Eye (tissue), 1 donor: ENCODE measurements around the gene DLEU7.
A peak's percentile ranks its signal among the peaks of the same experiment; 100 is the strongest.

Experiments
- DNase-seq: peaks from one replicate; pipeline ENCODE4 v3.0.0-alpha.2; 2015

DLEU7 gene

DNA sequence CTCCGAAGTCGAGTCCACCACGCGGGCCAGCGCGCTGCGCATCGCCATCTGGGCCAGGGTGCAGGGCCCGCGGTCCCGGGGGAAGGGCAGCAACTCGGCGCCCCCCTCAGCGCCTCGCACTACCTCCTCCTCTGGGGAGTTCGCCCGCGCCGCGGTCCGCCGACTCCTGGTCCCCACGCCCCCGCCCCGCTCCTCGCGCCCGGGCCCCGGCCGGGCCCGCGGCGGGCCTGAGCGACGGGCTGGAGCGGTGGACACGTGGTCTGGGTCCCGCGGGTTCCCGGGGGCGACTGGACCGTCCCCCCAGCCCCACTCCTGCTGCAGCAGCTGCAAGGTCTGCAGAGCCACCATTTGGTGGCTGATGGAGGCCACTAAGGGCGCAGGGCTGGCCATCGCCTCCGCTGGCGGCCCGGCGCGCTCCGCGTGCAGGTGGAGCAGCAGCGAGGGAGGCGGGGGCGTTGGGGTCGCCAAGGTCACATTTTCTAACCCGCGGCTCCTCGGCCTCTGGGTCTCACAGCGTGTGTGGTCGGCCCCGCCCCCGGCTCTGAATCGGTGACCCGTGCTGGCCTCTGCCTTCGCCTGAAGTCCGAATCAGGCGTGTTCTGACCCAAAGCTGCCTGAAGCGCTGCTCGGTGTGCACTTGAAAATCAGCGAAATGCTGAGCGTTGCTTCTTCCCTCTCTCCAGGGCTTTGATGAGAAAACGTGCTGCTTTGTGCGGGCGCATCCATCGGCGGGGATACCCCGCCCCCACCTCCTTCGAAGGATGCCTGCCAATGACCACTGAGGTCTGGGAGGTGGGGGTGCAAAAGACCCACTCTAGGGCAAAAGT, at the start of gene DLEU7:
DLEU7 (minus strand) TSS at position 436 of the 827 bp plus-strand sequence; CDS start at position 390, 46 bp downstream.
- peak; percentile 81 for DNase-seq

DNA sequence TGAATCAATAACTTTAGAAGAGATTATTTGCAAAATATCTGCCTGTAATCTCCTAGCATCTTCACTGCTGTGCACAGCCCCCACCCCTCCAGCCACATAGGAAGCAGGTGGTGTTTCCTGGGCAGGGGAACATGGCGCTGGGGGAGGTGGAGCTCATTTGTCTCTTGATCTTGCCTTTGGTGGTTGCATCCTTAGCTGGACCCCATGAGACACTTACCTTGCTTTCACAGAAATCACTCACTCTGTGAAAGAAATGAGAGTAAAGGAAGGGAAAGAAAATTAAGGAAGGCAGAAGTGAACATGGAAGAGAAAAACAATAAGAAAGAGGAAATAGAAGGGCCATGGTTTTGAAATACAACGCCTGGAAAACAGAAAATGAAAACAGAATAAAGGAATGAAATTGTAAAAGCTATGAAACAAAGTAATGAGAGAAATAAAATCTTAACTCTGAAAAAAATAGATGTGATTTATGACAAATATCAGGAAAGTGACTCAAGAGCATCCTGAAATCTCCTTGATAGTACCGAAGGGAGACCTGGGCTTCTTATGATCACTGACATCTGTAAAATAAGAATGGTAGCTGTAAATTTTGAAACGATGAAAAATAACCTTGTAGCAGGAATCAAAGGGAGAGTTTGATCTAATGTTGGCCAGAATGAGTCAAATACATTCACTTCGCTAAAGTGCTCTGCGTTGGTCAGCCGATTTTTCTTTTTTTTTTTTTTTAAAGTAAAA, 48.9 kb upstream of the DLEU7 start:
- no peak for DNase-seq

DNA sequence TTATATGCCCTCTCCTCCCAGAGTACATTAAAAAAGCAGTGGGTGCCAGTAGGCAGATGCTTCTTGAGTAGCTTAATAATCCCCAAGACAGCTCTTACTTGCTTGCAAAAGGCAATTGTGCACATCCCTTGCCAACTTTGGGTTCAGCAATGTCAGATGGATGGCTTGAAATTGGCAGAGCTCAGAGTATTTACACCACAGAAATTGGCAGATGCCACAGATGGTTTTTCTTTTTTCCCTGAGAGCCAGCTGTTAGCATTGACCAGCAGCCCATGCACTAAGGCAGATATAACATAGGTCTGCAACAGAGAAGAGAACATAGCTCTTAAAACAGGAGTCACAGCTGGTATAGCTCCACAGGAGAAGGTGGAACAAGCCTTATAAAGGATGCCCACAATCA, 47.7 kb upstream of the DLEU7 start:
- no peak for DNase-seq

DNA sequence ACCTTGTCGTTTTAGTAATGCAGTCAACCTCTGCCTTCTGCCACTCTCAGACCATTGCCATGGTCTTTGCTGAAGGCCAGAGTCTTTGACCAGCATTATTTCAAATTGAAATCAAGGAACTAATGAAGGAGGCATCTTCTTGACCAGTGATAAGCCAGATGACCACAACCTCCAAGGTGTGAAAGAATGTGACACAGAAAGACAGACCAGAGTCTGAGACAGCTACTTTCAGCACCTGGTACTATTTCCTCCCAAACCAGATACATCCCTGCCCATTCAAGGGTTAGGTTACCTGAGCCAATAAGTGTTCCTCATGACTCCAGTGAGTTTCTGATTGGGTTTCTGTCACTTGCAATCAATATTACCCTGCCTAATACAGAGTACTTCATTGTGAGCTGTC, 45.8 kb upstream of the DLEU7 start:
- DNase-seq = no peak

DNA sequence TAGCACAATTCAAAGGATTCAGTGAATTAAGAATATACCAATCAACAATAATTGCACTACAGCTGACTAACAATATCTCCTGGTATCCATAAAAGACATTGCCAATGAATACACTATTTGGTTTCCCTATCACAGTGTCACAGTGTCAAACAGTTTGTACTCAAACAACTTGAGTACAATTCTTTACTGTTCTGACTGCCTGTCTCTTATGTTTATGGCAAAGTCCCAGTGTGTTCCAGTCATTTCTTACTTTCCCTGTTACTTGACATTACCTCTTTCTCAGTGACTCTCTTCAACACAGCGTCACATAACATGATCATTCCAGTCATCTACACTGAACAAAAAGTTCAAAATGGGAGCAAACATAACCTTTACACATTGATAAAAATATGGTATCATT, 44.9 kb upstream of the DLEU7 start:
- DNase-seq = no peak

DNA sequence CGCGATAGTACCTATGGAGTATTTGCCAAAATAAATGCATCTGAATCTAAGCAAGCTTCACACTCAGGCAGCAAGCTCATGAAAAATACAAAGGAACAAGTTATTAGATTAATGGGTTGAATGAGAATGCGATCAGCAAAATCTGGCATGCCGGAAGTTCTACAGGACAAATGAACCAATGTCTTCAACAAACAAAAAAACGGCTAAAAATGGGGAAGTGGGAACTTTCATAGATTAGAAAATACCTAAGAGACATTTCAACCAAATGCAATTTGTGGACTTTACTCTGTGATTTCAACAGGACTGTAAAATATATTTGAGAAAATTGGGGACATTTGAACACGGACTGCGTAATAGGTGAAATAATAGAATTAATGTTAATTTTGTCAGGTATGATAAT, 43.7 kb upstream of the DLEU7 start:
- DNase-seq = no peak

DNA sequence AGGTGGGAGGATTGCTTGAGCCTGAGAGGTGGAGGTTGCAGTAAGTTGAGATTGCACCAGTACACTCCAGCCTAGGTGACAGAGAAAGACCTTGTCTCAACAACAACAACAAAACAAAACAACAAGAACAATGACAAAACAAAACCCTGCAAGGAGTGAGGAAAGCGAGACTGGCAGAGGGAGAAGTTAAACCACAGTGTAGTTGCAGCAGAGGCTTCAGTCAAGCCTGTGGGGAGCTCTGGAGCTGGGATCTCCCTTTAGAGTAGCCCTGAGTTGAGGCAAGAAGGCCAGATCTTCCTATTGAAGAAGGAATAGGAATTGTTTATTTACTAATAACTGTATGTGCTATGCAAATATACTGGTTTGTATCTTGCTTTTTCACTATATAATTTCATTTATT, 40.8 kb upstream of the DLEU7 start:
- DNase-seq = no peak

DNA sequence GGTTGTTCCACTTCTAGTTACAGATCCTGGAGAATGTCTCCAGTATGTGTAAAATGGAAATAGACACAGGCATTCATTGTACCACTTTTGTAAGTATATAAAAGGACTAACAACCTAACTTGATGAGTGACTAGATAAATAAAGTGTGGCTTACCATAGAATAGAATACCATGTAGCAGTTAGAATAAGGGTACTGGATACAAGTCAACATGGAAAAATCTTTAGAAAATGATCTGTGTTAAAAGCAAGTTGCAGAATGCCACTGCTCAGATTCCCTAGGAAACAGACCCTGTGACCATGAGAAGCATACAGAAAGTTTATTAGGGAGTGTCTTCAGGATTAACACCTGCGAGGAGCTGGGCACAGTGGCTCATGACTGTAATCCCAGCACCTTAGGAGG, 40.2 kb upstream of the DLEU7 start:
- no peak for DNase-seq

DNA sequence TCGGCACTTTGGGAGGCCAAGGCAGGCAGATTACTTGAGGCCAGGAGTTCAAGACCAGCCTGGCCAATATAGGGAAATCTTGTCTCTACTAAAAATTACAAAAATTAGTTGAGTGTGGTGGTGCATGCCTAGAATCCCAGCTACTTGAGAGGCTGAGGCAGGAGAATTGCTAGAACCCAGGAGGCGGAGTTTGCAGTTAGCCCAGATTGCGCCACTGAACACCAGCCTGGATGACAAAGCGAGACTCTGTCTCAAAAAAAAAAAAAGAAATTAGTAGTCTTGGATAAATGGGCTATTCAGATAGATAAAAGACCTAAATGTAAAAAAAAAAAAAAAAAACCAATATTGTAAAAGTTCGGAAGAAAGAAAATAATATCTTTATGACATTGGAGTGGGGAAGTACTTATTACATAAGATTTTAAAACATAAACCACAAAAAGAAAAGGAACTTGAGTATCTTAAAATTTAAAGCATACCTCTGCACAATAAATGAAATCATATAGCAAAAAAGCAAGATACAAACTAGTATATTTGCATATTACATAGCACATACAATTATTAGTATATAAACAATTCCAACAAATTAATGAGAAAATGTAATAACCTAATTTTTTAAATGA, 39.4 kb upstream of the DLEU7 start:
- DNase-seq = no peak

DNA sequence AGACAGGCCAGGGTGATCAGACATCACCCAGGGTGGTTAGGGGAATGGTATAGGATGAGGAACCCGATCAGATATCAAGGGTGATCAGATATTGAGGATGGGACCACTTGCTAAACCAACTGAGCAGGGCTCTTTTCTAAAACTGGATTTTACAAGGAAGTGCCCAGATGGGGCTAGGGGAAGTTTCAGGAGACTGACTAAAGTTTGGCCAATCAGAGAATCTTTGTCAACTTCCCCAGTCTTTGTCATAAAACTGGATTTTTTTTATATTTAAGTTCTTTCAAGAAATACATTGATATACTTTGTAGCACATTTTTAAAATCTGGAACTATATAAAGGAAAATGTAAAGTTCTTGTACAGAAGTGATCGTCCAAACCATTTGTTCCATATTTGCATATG, 30.5 kb upstream of the DLEU7 start:
- no peak for DNase-seq

DNA sequence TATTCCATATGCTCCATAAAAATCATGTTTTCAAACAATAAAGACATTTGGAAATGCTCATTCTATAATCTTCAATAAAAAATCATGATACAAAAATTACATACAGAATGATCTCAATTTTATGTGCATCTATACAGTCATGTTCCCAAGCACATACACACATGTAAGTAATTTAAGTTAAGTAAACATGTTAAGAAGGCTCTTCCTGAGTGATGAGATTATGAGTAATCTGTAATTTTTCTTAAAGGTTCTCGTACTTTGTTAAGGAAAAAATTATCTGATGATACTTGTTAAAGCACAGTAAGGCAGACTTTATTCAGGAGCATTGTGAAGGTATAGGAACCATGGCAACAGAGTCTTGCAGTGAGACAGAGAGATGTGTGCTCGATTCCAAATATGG, 30.0 kb upstream of the DLEU7 start:
- DNase-seq = peak; percentile 18

DNA sequence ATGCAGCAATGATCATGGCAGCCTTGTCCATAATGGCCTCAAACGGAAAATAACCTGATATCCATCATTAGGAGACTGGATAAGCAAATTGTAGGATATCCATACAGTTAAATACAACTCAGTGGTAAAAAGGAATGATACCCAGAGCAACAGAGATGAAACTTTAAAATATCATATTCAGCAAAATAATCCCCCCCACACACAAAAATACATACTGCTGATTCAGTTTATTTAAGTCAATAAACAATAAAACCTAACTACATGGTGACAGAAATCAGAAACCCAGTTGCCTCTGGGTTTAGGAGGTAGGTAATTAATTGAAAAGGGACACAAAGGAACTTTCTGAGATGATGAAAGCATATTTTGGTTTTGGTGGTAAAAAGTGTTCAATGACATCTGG, 27.9 kb upstream of the DLEU7 start:
- no peak for DNase-seq

DNA sequence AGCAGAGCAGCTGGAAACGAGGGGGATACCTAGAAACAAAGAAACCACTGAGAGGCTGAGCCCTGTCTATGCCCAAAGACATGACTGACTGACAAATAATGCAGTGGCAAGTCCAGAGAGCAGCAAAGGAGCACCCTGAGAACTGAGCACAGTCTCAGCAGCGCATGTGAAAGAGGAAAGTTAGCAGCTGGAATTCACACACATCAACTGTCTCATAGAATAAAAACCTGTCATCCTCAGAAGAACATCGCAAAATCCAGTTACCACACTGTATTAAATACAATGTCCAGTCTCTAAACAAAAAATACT, 24.1 kb upstream of the DLEU7 start:
- no peak for DNase-seq

DNA sequence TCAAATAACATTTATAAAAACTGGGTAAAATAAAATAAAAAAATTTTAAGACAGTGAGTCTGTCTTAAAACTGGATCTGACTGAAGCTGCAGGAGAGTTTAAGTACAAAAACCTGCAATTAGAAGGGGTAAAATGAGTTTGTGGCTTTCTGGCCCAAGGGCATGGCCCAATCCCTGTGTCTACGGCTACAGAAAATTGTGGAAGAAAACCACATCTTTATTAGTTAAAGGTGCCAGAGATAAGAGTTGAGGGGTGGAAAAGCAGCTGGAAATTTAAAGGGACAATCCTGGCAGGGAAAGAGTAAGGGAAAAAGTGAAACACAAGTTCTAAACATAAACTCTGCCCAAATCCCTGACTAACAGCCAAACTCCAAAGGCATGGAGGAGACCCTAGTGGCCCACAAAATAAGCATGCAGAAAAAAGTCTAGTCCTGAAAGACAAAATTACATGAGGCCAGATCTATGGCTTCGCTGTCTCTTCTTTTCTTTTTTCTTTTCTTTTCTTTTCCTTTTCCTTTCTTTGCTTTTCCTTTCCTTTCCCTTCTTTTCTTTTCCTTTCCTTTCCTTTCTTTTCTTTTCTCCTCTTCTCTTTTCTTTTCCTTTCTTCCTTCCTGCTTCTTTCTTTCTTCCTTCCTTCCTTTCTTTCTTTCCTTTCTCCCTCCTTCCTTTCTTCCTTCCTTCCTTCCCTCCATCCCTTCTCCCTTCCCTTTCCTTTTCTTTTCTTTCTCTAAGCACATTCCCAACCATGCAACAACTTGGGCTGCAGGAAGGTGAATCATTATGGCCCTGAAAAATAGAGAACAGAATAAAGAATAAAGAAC, 23.5 kb upstream of the DLEU7 start:
- no peak for DNase-seq

DNA sequence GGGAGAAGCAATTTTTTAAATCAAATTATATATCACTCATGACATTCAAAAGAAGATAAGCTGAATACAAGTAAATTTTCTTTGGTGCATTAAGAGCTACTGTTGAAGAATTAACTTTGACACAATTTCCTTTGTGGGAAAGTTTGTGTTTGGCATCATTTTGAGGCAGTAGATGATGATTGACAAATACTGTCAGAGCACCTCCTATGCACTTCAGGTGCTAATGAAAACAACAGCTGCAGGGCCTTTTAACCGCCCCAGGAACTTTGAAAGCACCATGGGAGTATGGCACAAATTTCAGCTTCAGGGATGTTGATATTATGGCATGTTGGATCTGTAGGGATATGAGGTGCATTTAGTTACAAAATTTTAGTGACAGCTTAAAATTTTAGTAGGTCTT, 21.0 kb upstream of the DLEU7 start:
- no peak for DNase-seq

DNA sequence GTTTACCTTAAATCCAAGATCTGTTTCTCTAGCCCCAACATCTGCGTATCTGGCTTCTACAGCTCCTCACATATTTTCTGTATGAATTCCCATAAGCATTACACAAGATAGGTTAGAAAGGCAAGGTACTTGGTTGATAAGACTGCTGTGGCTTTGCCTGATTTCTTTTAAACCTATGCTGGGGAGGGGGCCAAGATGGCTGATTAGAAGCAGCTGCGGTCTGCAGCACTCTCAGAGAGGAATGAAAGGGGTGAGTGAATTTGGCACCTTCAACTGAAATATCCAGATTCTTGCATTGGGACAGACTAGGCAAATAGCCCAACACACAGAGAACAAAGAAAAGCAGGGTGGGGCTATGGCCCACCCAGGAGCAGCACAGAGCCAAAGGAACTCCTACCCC, 12.2 kb upstream of the DLEU7 start:
- peak; percentile 61 for DNase-seq

DNA sequence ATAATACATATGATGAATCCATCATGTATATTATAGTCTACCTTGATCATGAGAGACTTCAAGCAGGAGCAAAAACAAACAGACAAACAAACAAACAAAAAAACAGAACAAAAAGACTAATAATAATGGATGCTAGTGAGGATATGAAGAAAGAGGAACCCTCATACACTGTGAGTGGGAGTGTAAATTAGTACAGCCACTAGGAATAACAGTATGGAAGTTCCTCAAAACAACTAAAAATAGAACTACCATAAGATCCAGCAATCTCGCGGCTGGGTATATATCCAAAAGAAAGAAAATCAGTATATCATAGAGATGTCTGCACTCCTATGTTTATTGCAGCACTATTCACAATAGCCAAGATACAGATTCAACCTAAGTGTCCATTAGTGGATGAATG, 7.0 kb upstream of the DLEU7 start:
- no peak for DNase-seq

DNA sequence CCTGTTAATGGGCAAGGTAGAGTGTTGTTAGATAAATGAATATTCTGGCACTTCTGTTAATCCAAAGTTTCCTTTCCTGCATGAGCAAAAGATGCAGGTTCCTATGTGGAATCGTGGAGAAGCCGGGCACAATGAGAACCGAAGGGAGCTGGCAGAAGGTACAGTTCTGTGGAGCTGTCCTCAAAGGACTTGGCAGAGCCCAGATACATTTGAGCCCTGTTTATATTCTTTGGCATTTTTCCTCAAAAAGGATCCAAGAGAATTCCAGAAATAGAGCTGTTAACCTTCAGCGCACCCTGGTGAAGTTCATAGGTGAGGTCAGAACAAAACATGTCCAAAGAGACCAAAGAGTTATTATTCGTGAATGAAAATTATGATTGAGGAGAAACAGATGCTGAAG, 4.0 kb upstream of the DLEU7 start:
- no peak for DNase-seq

DNA sequence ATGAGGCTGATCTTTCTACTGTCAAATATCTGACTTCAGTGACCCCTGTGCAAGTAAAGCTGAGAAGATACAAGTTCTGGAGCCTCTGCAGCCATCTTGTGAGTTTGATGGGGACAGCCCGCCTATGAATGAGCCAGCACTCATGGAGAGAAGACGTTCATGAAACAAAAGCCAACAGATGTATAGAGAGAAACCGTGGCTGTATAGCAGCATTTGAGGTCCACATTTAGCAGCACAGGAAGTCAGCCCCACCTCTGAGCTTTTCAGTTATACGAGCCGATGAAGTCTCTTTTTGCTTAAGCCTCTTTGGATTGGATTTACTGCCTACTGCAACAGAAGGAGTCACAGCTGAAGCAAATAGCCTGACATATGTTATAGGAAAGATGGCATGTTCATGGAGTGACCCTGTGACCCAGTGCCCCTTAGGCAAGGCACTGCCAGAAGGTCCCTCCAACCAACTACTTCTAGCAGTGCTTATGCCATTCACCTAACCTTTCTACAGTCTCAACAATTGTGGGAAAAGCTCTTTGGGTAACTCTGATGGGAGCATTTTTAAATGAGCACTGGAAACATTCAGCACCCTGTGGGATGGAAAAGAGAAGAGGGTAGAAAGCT, 3.5 kb upstream of the DLEU7 start:
- DNase-seq = no peak

DNA sequence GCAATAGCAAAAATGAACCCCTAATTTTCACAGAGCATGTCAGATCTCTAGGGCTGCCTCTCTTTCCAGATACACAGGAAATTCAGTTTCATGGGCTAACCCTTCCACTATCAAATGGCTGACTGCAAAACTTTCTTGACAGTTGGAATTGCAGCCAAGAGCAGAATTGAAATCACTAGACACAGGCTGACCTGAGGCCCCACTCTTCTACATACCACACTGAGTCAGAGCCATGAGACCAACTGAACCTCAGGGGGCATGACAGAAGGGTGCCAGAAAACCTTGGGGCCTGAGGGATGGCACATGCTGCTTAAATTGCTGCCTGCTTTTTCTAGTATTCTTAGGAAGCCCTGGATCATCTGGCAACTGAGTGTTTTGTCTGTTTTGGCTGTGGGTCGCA, 1.7 kb upstream of the DLEU7 start:
- DNase-seq = peak; percentile 24

DNA sequence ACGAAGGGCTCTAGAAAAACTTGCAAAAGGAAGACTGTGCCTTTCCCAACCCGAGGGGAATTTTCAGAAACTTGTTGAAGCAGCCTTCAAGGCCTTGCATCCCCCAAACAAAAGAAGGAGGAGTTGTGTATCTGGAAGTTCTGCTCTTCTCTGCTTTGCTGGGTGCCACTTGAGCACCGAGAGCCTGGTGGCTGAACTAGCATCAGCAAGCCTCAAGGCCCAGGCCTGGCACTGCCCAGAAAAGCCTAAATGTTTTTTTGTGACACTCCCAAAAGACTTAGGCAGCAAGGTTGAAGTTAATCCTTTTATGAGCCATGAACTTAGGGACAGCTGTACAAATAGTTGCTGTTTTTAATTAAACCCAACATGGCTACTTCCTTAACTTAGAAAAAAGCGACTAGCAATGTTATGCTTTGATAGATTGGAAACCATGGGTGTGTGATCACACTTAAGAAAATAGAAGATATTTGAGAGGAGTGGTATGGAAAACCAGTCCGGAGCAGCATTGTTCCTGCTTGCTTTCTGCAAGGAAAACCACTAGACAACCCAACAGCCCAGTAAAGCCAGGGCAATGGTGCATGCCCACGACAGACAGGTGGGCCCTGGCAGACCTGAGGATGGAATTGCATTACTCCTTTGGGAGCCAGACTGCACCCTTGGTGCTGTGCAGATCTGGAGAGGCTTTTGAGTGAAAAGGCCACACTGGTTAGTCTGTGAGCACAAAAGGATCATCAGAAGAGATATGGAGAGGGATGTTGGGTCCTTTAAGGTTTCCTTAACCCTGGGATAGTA, 788 bp upstream of the DLEU7 start:
- no peak for DNase-seq

DNA sequence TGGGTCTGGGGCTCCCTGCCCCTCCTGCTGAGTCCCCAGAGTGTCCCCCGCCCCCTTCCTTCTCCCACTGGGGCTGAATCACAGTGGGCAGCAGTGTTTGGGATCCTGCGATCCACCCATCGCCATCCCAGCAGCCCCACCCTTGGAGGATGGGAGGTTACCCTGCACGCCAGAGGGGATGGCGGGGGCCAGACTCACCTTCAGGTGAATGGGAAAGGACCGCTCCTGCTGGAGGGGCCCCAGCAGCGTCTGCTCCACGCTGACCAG, 569 bp downstream of the DLEU7 start:
- no peak for DNase-seq
